Natural killer cell (primary cell): Measurements from ENCODE around the gene TEKT3. TPM values are rescaled to one million over a fixed set of nuclear protein-coding genes. Genes with fewer than 3 reads are reported as not detected.

ENCODE experiments used
- ATAC-seq, 3 donors: fragments of 150-1000 bp in 2 of 3; fragments of 200-7000 bp in 1 of 3; cut with Tn5 transposase; 1 replicate in 1 of 3; 2 replicates in 2 of 3; pipeline ENCODE4 v1.10.0; 2021; ENCODE audit warnings: mild to moderate bottlenecking in 2 of 3, moderate library complexity in 2 of 3
- DNase-seq, 2 donors: peaks; one replicate each; pipeline versions ENCODE4 v3.0.0 to v3.0.0-alpha.2; 2013 to 2021; ENCODE audit warnings: mixed read lengths in 1 of 2
- H3K27ac ChIP-seq: one replicate; pipeline ENCODE4 v1.5.1; 2013; ENCODE audit warnings: mild to moderate bottlenecking, low read length
- H3K27me3 ChIP-seq: one replicate; pipeline ENCODE4 v1.6.1; 2013; ENCODE audit warnings: low read length; ENCODE audit not compliant: control insufficient read depth, insufficient read depth
- H3K36me3 ChIP-seq: one replicate; pipeline ENCODE4 v1.6.1; 2013; ENCODE audit warnings: low read length; ENCODE audit not compliant: control insufficient read depth, insufficient read depth
- H3K4me1 ChIP-seq: one replicate; pipeline ENCODE4 v1.6.1; 2013; ENCODE audit warnings: low read length; ENCODE audit not compliant: control insufficient read depth, insufficient read depth
- H3K4me3 ChIP-seq: one replicate; pipeline ENCODE4 v1.5.1; 2013; ENCODE audit warnings: low read length
- H3K9me3 ChIP-seq: one replicate; pipeline ENCODE4 v1.6.1; 2013; ENCODE audit warnings: low read length; ENCODE audit not compliant: control insufficient read depth, insufficient read depth
- H3K27ac Mint-ChIP-seq, 2 donors: one replicate each; pipeline ENCODE4 v1.8.0; 2022; ENCODE audit warnings: mild to moderate bottlenecking in 2 of 2, mixed read lengths in 2 of 2, moderate library complexity in 1 of 2
- H3K27me3 Mint-ChIP-seq, 2 donors: one replicate each; pipeline ENCODE4 v1.8.0; 2022; ENCODE audit warnings: low read depth in 2 of 2, mixed read lengths in 2 of 2
- H3K36me3 Mint-ChIP-seq: one replicate; pipeline ENCODE4 v1.8.0; 2022; ENCODE audit warnings: mixed read lengths
- H3K4me1 Mint-ChIP-seq, 2 donors: one replicate each; pipeline ENCODE4 v1.8.0; 2022; ENCODE audit warnings: mixed read lengths in 2 of 2
- H3K4me3 Mint-ChIP-seq: one replicate; pipeline ENCODE4 v1.8.0; 2022; ENCODE audit warnings: mild to moderate bottlenecking, moderate library complexity, mixed read lengths
- H3K9me3 Mint-ChIP-seq, 2 donors: one replicate each; pipeline ENCODE4 v1.8.0; 2022; ENCODE audit warnings: mixed read lengths in 2 of 2
- CTCF ChIP-seq: fragments of 200-600 bp; IDR thresholded peaks from one replicate; pipeline ENCODE4 v1.8.0; 2022; ENCODE audit warnings: antibody characterized with exemption
- WGBS: methylation state at CpG from one replicate; pipeline ENCODE4 v1.1.7; 2013; ENCODE audit warnings: missing lambda C conversion rate; ENCODE audit not compliant: insufficient coverage; 5-methylcytosine and 5-hydroxymethylcytosine counted together
- intact Hi-C: fragments of 100-400 bp; cut with micrococcal nuclease; formaldehyde crosslinking; loops from one replicate; pipeline ENCODE4 v1.14.2; 2022
- total RNA-seq, 4 donors: library from RNA; stranded (reverse); fragments of 120-200 nt in 1 of 4; gene quantifications; one replicate each; pipeline versions ENCODE4 v1.2.3 to v1.2.4, GENCODE V29; 2013 to 2022

Gene TEKT3
- total RNA-seq, 3 donors from 2014 or later (not counting 1 experiment from before 2014, with no cell fraction given), result 0.39 to 1.3 (median 0.58) TPM

- no peaks in the 10 kb centered on the region for H3K4me1 ChIP-seq
- no peak overlapping the region for H3K4me3 Mint-ChIP-seq
- TF ChIP-seq CTCF, result no peak
- no peaks in the 10 kb centered on the region for H3K4me1 Mint-ChIP-seq
- no peak overlapping the region for H3K4me3 ChIP-seq
- no peak overlapping the region for H3K27ac ChIP-seq
- DNase-seq (no peak), ATAC-seq (no peak)
- peaks cover 23 to 67% of the 10 kb centered on the region in 2 donors for H3K27me3 Mint-ChIP-seq
- H3K36me3 ChIP-seq, result no peaks in the 10 kb centered on the region
- H3K27ac Mint-ChIP-seq, result no peak overlapping the region
- H3K9me3 ChIP-seq, result no peaks in the 10 kb centered on the region
- H3K27me3 ChIP-seq, result no peaks in the 10 kb centered on the region
- 50% methylated on average over 1 of the region's 2 CpGs for WGBS
- intact Hi-C loops, result no loop called here
- no peaks in the 10 kb centered on the region for H3K36me3 Mint-ChIP-seq
- H3K9me3 Mint-ChIP-seq, result peaks cover 0 to 3% of the 10 kb centered on the region in 2 donors
These were observed 56.9 kb downstream of the TEKT3 start for GRCh38 chr17:15284537-15284936.

- H3K27me3 Mint-ChIP-seq, result peaks cover 23 to 64% of the 10 kb centered on the region in 2 donors
These were observed 57.3 kb downstream of the TEKT3 start for GRCh38 chr17:15284107-15284506.

GRCh38 chr17:15281909-15282308, 59.5 kb downstream of the TEKT3 start:
- Mint-ChIP-seq H3K36me3 (no peaks in the 10 kb centered on the region), H3K4me3 (no peak overlapping the region), H3K27ac (no peak overlapping the region), H3K27me3 (peaks cover 18 to 52% of the 10 kb centered on the region in 2 donors), H3K9me3 (peaks cover 0 to 3% of the 10 kb centered on the region in 2 donors), H3K4me1 (no peaks in the 10 kb centered on the region)
- Histone ChIP-seq H3K27ac (no peak overlapping the region), H3K36me3 (no peaks in the 10 kb centered on the region), H3K9me3 (no peaks in the 10 kb centered on the region), H3K4me3 (no peak overlapping the region), H3K4me1 (no peaks in the 10 kb centered on the region), H3K27me3 (peaks cover 6% of the 10 kb centered on the region)
- intact Hi-C loops, result no loop called here
- 92% methylated on average over 3 of the region's 3 CpGs for WGBS
- no peak for ATAC-seq
- DNase-seq, result no peak
- TF ChIP-seq CTCF, result no peak

More at GRCh38 chr17:15284107-15284506, 57.3 kb downstream of the TEKT3 start:
- no peaks in the 10 kb centered on the region for H3K4me1 Mint-ChIP-seq
- no peak overlapping the region for H3K27ac Mint-ChIP-seq
- Histone ChIP-seq H3K27me3 (no peaks in the 10 kb centered on the region), H3K27ac (no peak overlapping the region), H3K4me3 (no peak overlapping the region), H3K36me3 (no peaks in the 10 kb centered on the region), H3K9me3 (no peaks in the 10 kb centered on the region), H3K4me1 (no peaks in the 10 kb centered on the region)
- H3K4me3 Mint-ChIP-seq, result no peak overlapping the region
- ATAC-seq, result no peak
- H3K36me3 Mint-ChIP-seq, result no peaks in the 10 kb centered on the region
- intact Hi-C loops, result no loop called here
- 87% methylated on average over 2 of the region's 6 CpGs for WGBS
- DNase-seq, result no peak
- peaks cover 0 to 3% of the 10 kb centered on the region in 2 donors for H3K9me3 Mint-ChIP-seq
- TF ChIP-seq CTCF, result no peak

GRCh38 chr17:15278924-15279477, 62.4 kb downstream of the TEKT3 start:
- Mint-ChIP-seq H3K27ac (no peak overlapping the region), H3K4me3 (no peak overlapping the region), H3K36me3 (no peaks in the 10 kb centered on the region), H3K27me3 (peaks cover 24 to 39% of the 10 kb centered on the region in 2 donors), H3K9me3 (peaks cover 0 to 5% of the 10 kb centered on the region in 2 donors), H3K4me1 (no peaks in the 10 kb centered on the region)
- 60% methylated on average over 2 of the region's 2 CpGs for WGBS
- Histone ChIP-seq H3K4me3 (no peak overlapping the region), H3K9me3 (no peaks in the 10 kb centered on the region), H3K27me3 (peaks cover 6% of the 10 kb centered on the region), H3K36me3 (no peaks in the 10 kb centered on the region), H3K27ac (no peak overlapping the region), H3K4me1 (no peaks in the 10 kb centered on the region)
- no peak for DNase-seq
- TF ChIP-seq CTCF, result no peak
- intact Hi-C loops, result no loop called here
- no peak for ATAC-seq
